GM23338 (cell line): ENCODE results near the gene MEN1. TPM values are rescaled to one million over a fixed set of nuclear protein-coding genes. Genes with fewer than 3 reads are reported as not detected.

Source experiments
- ATAC-seq: fragments of 200-7000 bp; cut with Tn5 transposase; 3 replicates; pipeline ENCODE4 v1.9.1; 2020
- DNase-seq: peaks from one replicate; pipeline ENCODE4 v3.0.0-alpha.2; 2015; ENCODE audit warnings: low spot score
- H2AFZ ChIP-seq: fragments of 200-600 bp; sonication (generic); 2 replicates; pipeline ENCODE4 v1.8.0; 2016; ENCODE audit warnings: antibody characterized with exemption, mild to moderate bottlenecking, moderate library complexity
- H3F3A ChIP-seq: fragments of 200-600 bp; sonication (generic); replicated peaks from 2 replicates; pipeline ENCODE4 v1.8.0; 2017; ENCODE audit warnings: antibody characterized with exemption, mixed run types, low read depth
- H3K27ac ChIP-seq: fragments of 200-600 bp; sonication (generic); 2 replicates; pipeline ENCODE4 v1.6.1; 2016; ENCODE audit warnings: low read depth
- H3K27me3 ChIP-seq: fragments of 200-600 bp; sonication (generic); 2 replicates; pipeline ENCODE4 v1.8.0; 2016; ENCODE audit warnings: mild to moderate bottlenecking, mixed run types, moderate library complexity; ENCODE audit not compliant: insufficient read depth
- H3K36me3 ChIP-seq: fragments of 200-600 bp; sonication (generic); 2 replicates; pipeline ENCODE4 v1.8.0; 2016; ENCODE audit warnings: mild to moderate bottlenecking; ENCODE audit not compliant: insufficient read depth
- H3K4me1 ChIP-seq: fragments of 200-600 bp; sonication (generic); 2 replicates; pipeline ENCODE4 v1.8.0; 2016; ENCODE audit warnings: mild to moderate bottlenecking, moderate library complexity; ENCODE audit not compliant: insufficient read depth
- H3K4me2 ChIP-seq: fragments of 200-600 bp; sonication (generic); 2 replicates; pipeline ENCODE4 v1.7.1; 2017; ENCODE audit warnings: mixed run types
- H3K4me3 ChIP-seq: fragments of 200-600 bp; sonication (generic); 2 replicates; pipeline ENCODE4 v1.6.1; 2016; ENCODE audit warnings: mixed run types
- H3K79me2 ChIP-seq: fragments of 200-600 bp; sonication (generic); replicated peaks from 2 replicates; pipeline ENCODE4 v1.8.0; 2017; ENCODE audit warnings: mild to moderate bottlenecking; ENCODE audit not compliant: insufficient read depth
- H3K9me2 ChIP-seq: fragments of 200-600 bp; sonication (generic); 2 replicates; pipeline ENCODE4 v1.8.0; 2017; ENCODE audit not compliant: insufficient read depth
- H4K20me1 ChIP-seq: fragments of 200-600 bp; sonication (generic); replicated peaks from 2 replicates; pipeline ENCODE4 v1.8.0; 2017; ENCODE audit warnings: mild to moderate bottlenecking; ENCODE audit not compliant: insufficient read depth
- H3K27ac Mint-ChIP-seq: 2 replicates; pipeline ENCODE4 v1.8.0; 2020; ENCODE audit warnings: inconsistent platforms, mild to moderate bottlenecking, moderate library complexity, mixed read lengths
- H3K27me3 Mint-ChIP-seq: 3 replicates; pipeline ENCODE4 v1.8.0; 2022; ENCODE audit warnings: low read depth, mild to moderate bottlenecking, moderate library complexity, mixed read lengths, inconsistent platforms; ENCODE audit not compliant: insufficient read depth, poor library complexity
- H3K36me3 Mint-ChIP-seq: 3 replicates; pipeline ENCODE4 v1.8.0; 2021; ENCODE audit warnings: low read depth, mild to moderate bottlenecking, inconsistent platforms, moderate library complexity, mixed read lengths
- H3K4me1 Mint-ChIP-seq: 3 replicates; pipeline ENCODE4 v1.8.0; 2020; ENCODE audit warnings: mild to moderate bottlenecking, inconsistent platforms, mixed read lengths
- H3K4me3 Mint-ChIP-seq: 3 replicates; pipeline ENCODE4 v1.8.0; 2021; ENCODE audit warnings: moderate library complexity, mild to moderate bottlenecking, inconsistent platforms, mixed read lengths
- H3K9me3 Mint-ChIP-seq: 3 replicates; pipeline ENCODE4 v1.8.0; 2020; ENCODE audit warnings: moderate library complexity, mild to moderate bottlenecking, inconsistent platforms, mixed read lengths
- CREB1 ChIP-seq: fragments of 250-450 bp; sonication (Bioruptor Pico); IDR thresholded peaks from 2 replicates; pipeline ENCODE4 v1.5.0; 2020; ENCODE audit warnings: low read depth, mild to moderate bottlenecking, moderate library complexity
- CTCF ChIP-seq, 2 experiments: fragments of 200-600 bp in 1 of 2; sonication (generic) in 1 of 2; conservative IDR thresholded peaks; 2 replicates each; pipeline versions ENCODE4 v1.5.1 to v1.6.1; 2016 to 2017; ENCODE audit warnings: antibody characterized with exemption in 2 of 2, low read depth in 2 of 2, mild to moderate bottlenecking in 2 of 2, moderate library complexity in 1 of 2
- EZH2phosphoT487 ChIP-seq: fragments of 200-600 bp; sonication (generic); IDR thresholded peaks from one replicate; pipeline ENCODE4 v1.8.1; 2018; ENCODE audit warnings: antibody characterized with exemption; ENCODE audit not compliant: unreplicated experiment
- JUNB ChIP-seq: IDR thresholded peaks from one replicate; pipeline ENCODE4 v1.6.1; 2016; ENCODE audit warnings: antibody characterized with exemption; ENCODE audit not compliant: unreplicated experiment
- NANOG ChIP-seq: IDR thresholded peaks from 2 replicates; pipeline ENCODE4 v1.6.1; 2016; ENCODE audit warnings: antibody characterized with exemption, borderline replicate concordance
- POLR2AphosphoS5 ChIP-seq: IDR thresholded peaks from 2 replicates; pipeline ENCODE4 v1.6.1; 2016; ENCODE audit warnings: antibody characterized with exemption, low read depth
- REST ChIP-seq: IDR thresholded peaks from one replicate; pipeline ENCODE4 v1.6.1; 2018; ENCODE audit warnings: antibody characterized with exemption; ENCODE audit not compliant: unreplicated experiment
- ZNF114 ChIP-seq: fragments of 250-450 bp; sonication (Bioruptor Pico); IDR thresholded peaks from 2 replicates; pipeline ENCODE4 v1.5.0; 2020; ENCODE audit warnings: mild to moderate bottlenecking, moderate library complexity
- ZNF331 ChIP-seq: fragments of 250-450 bp; sonication (Bioruptor Pico); IDR thresholded peaks from 2 replicates; pipeline ENCODE4 v1.5.0; 2020; ENCODE audit warnings: low read depth, mild to moderate bottlenecking, moderate library complexity
- ZNF462 ChIP-seq: fragments of 250-450 bp; sonication (Bioruptor Pico); IDR thresholded peaks from 2 replicates; pipeline ENCODE4 v1.5.0; 2020; ENCODE audit warnings: mild to moderate bottlenecking, moderate library complexity
- polyA plus RNA-seq: library from polyadenylated mRNA; unstranded; fragments of >200 nt; fragmentation: Nextera tagmentation; extraction: Ambion mirVana; gene quantifications from 2 replicates; pipeline ENCODE4 v1.2.1, GENCODE V29; 2016
- total RNA-seq: library from RNA; depleted of rRNA; stranded (reverse); fragments of >200 nt; shearing (Covaris generic); gene quantifications from 2 replicates; pipeline ENCODE4 v1.2.3, GENCODE V29; 2014

Gene MEN1
- total and polyA plus RNA-seq, 2 experiments from 2014 or later: 31.6 to 45.2 TPM

GRCh38 chr11:64857485-64857884 lies 47.1 kb upstream of the MEN1 start:
- H2AFZ ChIP-seq: no peak overlapping the region
- DNase-seq (no peak), ATAC-seq (no peak)
- H3K9me3 Mint-ChIP-seq: no peaks in the 10 kb centered on the region
- H3K27me3 ChIP-seq: no peaks in the 10 kb centered on the region
- no peak overlapping the region for H3K27ac Mint-ChIP-seq
- H3K9me2 ChIP-seq: no peaks in the 10 kb centered on the region
- H4K20me1 ChIP-seq: no peaks in the 10 kb centered on the region
- no peak overlapping the region for H3K4me3 ChIP-seq
- no peak overlapping the region for H3K27ac ChIP-seq
- no peak overlapping the region for H3K4me3 Mint-ChIP-seq
- TF ChIP-seq ZNF331 (CRISPR knock-in tag): no peak
- TF ChIP-seq ZNF114 (CRISPR knock-in tag): no peak
- TF ChIP-seq ZNF462 (CRISPR knock-in tag): no peak
- TF ChIP-seq NANOG: no peak
- TF ChIP-seq CTCF (conservative IDR thresholded peaks at IDR 0.05; ENCODE audit: low read depth in 2 of 2): no peak
- no peak for TF ChIP-seq EZH2phosphoT487
- TF ChIP-seq JUNB: no peak
- no peak for TF ChIP-seq REST
- TF ChIP-seq CREB1 (CRISPR knock-in tag): no peak
- no peak for TF ChIP-seq POLR2AphosphoS5
- H3K4me2 ChIP-seq: no peak overlapping the region
- H3K4me1 ChIP-seq: peaks cover 3% of the 10 kb centered on the region; the same call in 1 of the 2 replicates
- H3K4me1 Mint-ChIP-seq: peaks cover 9% of the 10 kb centered on the region
- no peaks in the 10 kb centered on the region for H3K36me3 ChIP-seq
- H3K36me3 Mint-ChIP-seq: no peaks in the 10 kb centered on the region; the same call in 2 of the 3 replicates
- peaks cover 7% of the 10 kb centered on the region for H3K79me2 ChIP-seq
- peaks cover 12% of the 10 kb centered on the region for H3K27me3 Mint-ChIP-seq
- H3F3A ChIP-seq: no peaks in the 10 kb centered on the region
